GM21529 (cell line): ENCODE data around the gene CXCR2.
"Not testable (repeated sequence)": the region's sequence is repeated elsewhere in the genome, so short reads cannot be mapped to it uniquely, and the experiment has no call there.

ENCODE experiments used
- ATAC-seq: cut with Tn5 transposase; IDR thresholded peaks from one replicate; pipeline ENCODE4 v1.9.1; 2021; ENCODE audit not compliant: unreplicated experiment

The CXCR2 gene

GRCh38 chr2:218125626-218126080 lies at the start of gene CXCR2:
Gene CXCR2, plus strand, starts transcription at chr2:218126028. Its CDS starts 8,774 bp downstream, at chr2:218134802.
- no peak for ATAC-seq

DNA sequence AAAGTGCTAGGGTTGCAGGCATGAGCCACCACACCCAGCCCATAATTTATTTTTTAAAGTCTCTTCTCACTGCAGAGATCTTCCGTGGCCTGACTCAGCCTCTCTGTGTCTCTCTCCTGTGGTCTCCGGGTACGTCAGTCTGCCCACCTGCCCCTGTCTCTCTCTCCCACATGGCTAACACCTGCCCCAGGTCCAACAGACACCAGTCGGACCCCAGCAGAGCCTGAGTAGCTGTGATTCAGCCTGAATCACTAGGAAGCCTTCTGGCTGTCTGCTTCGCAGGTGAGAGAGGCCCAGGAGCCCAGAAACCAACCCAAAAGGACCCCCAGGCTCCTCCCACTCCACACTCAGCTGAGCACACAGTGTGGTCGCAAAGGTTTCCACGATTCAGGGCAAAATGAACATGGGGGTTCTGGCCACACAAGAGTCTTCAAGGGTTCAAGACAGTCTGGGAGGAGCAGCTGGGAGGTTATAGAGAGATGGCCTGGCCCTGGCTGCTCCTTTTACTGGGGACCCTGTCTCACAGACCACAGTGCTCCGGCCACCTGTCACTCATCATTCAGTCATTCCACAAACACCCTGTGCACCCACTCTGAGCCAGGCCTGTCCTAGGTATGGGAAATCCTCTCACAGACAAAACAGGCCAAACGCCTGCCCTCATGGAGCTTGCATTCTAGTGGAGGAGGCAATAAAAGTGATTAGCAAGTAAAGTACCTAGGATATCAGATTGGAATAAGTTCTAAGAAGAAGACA lies 48.2 kb upstream of the CXCR2 start:
- ATAC-seq = no peak

GRCh38 chr2:218079943-218080913 lies 45.6 kb upstream of the CXCR2 start:
- ATAC-seq = no peak

DNA sequence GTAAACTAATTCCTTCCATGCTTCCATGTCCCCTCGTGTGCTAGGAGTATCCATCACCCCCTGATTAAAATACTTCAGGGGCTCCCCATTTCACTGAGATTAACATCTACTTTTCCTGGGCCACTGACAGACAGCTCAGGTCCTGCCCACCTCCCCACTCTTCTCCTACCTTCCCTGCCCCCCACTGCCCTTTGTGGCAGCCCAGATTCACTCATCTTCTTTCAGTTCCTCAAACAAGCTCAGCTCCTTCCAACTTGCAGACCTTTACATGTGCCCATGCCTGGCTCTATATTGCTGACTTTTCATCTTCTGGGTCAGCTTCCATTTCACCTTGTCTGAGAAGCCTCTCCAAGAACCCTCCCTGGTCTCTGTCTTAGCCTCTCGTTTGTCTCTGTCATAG lies 44.8 kb upstream of the CXCR2 start:
- peak; percentile 97 for ATAC-seq

- ATAC-seq = no peak
These were observed 44.1 kb upstream of the CXCR2 start for GRCh38 chr2:218081695-218082094.

GRCh38 chr2:218082586-218083351 lies 43.1 kb upstream of the CXCR2 start:
- no peak for ATAC-seq

GRCh38 chr2:218083352-218083676 lies 42.5 kb upstream of the CXCR2 start:
- ATAC-seq = no peak

GRCh38 chr2:218086478-218086877 lies 39.4 kb upstream of the CXCR2 start:
- no peak for ATAC-seq

- no peak for ATAC-seq
These were observed 36.6 kb upstream of the CXCR2 start for GRCh38 chr2:218089259-218089658.

DNA sequence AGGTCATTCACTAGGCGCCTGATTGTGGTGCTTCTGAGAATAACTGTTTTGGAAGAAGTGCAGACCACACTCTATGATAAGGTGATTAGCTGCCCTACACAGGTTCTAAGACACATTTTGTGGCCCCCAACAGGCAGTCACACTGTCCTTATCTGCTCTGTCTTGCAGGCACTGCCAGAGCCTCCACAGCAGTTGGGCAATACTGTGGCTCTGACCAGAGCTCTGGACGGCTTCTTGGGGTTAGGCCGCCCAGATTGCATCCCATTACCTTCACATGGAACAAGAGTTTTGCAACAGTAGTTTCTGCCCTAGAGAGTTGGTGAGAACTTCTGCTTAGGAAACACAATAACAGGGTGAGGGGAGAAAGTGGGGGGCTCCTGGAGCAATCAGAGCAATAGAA lies 34.1 kb upstream of the CXCR2 start:
- ATAC-seq = no peak

DNA sequence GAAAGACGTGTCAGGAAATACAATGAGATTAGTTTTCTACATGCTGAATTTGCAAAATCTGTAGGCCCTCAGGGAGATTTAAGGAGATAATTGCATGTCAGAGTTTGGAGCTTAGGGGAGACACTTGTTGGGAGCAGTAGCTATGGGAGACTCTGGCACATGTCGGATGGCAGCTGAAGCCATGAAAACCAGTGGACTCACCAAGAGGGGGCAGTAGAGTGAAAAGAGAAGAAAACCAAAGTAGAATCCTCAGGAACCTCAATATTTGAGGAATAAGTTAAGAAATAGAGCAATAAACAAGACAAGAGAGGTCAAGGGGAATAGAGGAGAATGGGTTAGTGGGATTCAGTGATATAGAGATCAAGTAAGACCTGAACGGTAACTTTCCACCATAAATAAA lies 31.9 kb upstream of the CXCR2 start:
- no peak for ATAC-seq

- ATAC-seq = no peak
These were observed 30.0 kb upstream of the CXCR2 start for GRCh38 chr2:218095853-218096252.

DNA sequence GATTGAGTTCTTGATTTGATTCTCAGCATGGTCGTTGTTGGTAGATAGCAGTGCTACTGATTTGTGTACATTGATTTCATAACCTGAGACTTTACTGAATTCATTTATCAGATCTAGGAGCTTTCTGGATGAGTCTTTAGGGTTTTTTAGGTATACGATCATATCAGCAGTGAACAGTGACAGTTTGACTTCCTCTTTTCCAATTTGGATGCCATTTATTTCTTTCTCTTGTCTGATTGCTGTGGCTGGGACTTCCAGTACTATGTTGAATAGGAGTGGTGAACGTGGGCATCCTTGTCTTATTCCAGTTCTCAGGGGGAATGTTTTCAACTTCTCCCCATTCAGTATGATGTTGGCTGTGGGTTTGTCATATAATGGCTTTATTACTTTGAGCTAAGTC lies 27.9 kb upstream of the CXCR2 start:
- ATAC-seq = no peak

DNA sequence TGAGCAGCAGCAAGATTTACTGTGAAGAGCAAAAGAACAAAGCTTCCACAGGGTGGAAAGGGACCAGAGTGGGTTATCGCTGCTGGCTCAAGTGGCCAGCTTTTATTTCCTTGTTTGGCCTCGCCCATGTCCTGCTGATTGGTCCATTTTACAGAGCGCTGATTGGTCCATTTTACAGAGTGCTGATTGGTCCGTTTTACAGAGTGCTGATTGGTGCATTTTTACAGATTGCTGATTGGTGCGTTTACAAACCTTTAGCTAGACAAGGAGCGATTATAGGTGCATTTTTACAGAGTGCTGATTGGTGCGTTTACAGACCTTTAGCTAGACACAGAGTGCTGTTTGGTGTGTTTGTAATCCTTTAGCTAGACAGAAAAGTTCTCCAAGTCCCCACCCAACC lies 17.0 kb upstream of the CXCR2 start:
- ATAC-seq = not testable (repeated sequence)

DNA sequence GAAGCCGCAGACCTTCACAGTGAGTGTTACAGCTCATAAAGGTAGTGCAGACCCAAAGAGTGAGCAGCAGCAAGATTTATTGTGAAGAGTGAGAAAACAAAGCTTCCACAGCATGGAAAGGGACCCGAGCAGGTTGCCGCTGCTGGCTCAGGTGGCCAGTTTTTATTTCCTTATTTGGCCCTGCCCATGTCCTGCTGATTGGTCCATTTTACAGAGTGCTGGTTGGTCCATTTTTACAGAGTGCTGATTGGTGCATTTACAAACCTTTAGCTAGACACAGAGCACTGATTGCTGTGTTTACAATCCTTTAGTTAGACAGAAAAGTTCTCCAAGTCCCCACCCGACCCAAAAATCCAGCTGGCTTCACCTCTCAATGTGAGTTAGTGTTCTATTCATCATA lies 4.0 kb upstream of the CXCR2 start:
- ATAC-seq = not testable (repeated sequence)

DNA sequence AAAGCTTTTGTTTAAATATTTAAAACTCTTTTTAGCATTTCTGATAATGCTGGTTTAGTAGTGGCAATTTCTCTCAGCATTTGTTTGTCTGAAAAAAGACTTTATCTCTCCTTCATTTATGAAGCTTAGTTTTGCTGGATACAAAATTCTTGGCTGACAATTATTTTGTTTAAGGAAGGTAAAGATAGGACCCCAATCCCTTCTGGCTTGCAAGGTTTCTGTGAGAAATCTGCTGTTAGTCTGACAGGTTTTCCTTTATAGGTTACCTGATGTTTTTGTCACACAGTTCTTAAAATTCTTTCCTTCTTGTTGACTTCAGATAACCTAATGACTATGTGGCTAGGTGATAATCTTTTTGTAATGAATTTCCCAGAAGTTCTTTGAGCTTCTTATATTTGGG lies 3.5 kb upstream of the CXCR2 start:
- ATAC-seq = not testable (repeated sequence)

DNA sequence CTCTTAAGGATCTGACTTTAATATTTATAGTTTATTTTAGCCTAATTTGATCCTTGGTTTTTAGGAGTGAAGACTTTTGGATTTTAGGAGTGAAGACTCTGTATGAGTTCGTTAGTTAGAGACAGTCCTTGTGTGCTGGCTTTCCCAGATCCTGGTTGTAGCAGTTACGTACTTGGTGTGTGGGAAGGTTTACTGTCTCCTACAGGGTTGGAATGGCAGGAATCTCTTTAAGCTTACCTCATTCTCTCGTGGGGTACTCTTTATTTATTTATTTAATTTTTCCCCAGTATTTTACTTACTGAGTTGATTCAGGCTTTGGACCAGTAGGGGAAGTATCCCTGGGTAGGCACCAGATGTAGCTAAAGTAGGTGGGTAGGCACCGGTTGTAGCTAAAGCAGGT lies 1.8 kb upstream of the CXCR2 start:
- no peak for ATAC-seq

- no peak for ATAC-seq
These were observed 733 bp upstream of the CXCR2 start for GRCh38 chr2:218125095-218125494.

- ATAC-seq = no peak
These were observed 2.2 kb downstream of the CXCR2 start for GRCh38 chr2:218127929-218128455.

GRCh38 chr2:218128781-218129457 lies 3.1 kb downstream of the CXCR2 start:
- ATAC-seq = no peak
